Thyroid gland (tissue), 4 donors: Measurements from ENCODE around the gene TSC22D1. TPM values are rescaled to one million over a fixed set of nuclear protein-coding genes. Genes with fewer than 3 reads are reported as not detected.

Experiments used
- DNase-seq, 2 donors: peaks; one replicate each; pipeline ENCODE4 v3.0.0-alpha.2; 2019
- H3K27ac ChIP-seq, 3 donors: fragments of 200-600 bp; sonication (generic); 1 replicate in 2 of 3; 2 replicates in 1 of 3; pipeline ENCODE4 v1.5.1; 2016 to 2019; ENCODE audit warnings: mild to moderate bottlenecking in 1 of 3, moderate library complexity in 1 of 3
- H3K27me3 ChIP-seq: fragments of 200-600 bp; sonication (generic); one replicate; pipeline ENCODE4 v1.5.1; 2019
- H3K36me3 ChIP-seq, 2 donors: fragments of 200-600 bp; sonication (generic); one replicate each; pipeline ENCODE4 v1.5.1; 2016 to 2019
- H3K4me1 ChIP-seq, 2 donors: fragments of 200-600 bp; sonication (generic); one replicate each; pipeline ENCODE4 v1.5.1; 2017 to 2019
- H3K4me3 ChIP-seq, 3 donors: fragments of 200-600 bp; sonication (generic); replicated peaks in 1 of 3; 1 replicate in 2 of 3; 2 replicates in 1 of 3; pipeline ENCODE4 v1.5.1; 2016; ENCODE audit warnings: mild to moderate bottlenecking in 1 of 3
- H3K9me3 ChIP-seq: fragments of 200-600 bp; sonication (generic); one replicate; pipeline ENCODE4 v1.5.1; 2017
- POLR2A ChIP-seq, 2 donors: fragments of 450-650 bp; IDR thresholded peaks; one replicate each; pipeline ENCODE4 v1.6.1; 2017; ENCODE audit warnings: antibody characterized with exemption in 2 of 2, mild to moderate bottlenecking in 2 of 2, moderate library complexity in 1 of 2
- WGBS, 2 donors: methylation state at CpG; one replicate each; pipeline ENCODE4 v1.1.5; 2017; 5-methylcytosine and 5-hydroxymethylcytosine counted together
- intact Hi-C: fragments of 100-400 bp; cut with DNase I; formaldehyde crosslinking; loops from one replicate; pipeline ENCODE4 v1.15.1; 2023
- total RNA-seq, 4 donors: library from RNA; depleted of rRNA; stranded (reverse); fragments of >200 nt; gene quantifications; one replicate each; pipeline ENCODE4 v1.2.3, GENCODE V29; 2016
- TF ChIP-seq, protein P1 (sequence below), 6 experiments: fragments of 200-600 bp in 3 of 6; fragments of 450-650 bp in 3 of 6; sonication (generic) in 3 of 6; IDR thresholded peaks; one replicate each; pipeline ENCODE4 v1.5.1; 2016 to 2019; ENCODE audit warnings: antibody characterized with exemption in 6 of 6, mild to moderate bottlenecking in 2 of 6, inconsistent platforms in 1 of 6, moderate library complexity in 1 of 6

The TSC22D1 gene
- total RNA-seq, 4 donors from 2014 or later, result 78.0 to 103 (median 90.5) TPM

DNA sequence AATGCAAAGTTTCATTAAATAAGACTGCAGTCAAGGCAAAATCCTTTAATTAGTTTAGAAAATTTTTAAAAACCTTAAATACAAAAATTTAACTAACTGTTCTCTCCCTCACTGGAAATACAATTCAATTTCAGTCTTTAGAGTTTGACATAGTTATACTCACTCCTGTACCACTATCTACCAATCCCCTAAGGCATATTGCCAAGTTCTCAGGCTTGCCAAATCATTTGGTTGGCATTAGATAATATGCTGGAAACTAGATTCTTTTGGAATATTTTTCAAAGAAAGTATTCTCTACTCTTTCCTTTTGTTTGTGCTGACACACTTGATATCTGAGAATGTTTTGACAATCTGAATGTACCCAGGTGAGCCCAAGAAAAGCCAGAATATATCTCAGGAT, 77.2 kb downstream of the TSC22D1 start:
- DNase-seq, result peak; percentile 32 to 48
- intact Hi-C loops, result loop anchor here (10.0 kb wide), 1 partner anchor 76 kb away; the partner anchor contains the start of gene TSC22D1
- peak overlapping the region in 1 of 3 donors; percentile 34 for H3K27ac ChIP-seq
- no peak overlapping the region for H3K4me3 ChIP-seq
- H3K27me3 ChIP-seq, result no peaks in the 10 kb centered on the region
- TF ChIP-seq POLR2A (IDR thresholded peaks at IDR 0.05), result no peak
- TF ChIP-seq, protein P1, sequence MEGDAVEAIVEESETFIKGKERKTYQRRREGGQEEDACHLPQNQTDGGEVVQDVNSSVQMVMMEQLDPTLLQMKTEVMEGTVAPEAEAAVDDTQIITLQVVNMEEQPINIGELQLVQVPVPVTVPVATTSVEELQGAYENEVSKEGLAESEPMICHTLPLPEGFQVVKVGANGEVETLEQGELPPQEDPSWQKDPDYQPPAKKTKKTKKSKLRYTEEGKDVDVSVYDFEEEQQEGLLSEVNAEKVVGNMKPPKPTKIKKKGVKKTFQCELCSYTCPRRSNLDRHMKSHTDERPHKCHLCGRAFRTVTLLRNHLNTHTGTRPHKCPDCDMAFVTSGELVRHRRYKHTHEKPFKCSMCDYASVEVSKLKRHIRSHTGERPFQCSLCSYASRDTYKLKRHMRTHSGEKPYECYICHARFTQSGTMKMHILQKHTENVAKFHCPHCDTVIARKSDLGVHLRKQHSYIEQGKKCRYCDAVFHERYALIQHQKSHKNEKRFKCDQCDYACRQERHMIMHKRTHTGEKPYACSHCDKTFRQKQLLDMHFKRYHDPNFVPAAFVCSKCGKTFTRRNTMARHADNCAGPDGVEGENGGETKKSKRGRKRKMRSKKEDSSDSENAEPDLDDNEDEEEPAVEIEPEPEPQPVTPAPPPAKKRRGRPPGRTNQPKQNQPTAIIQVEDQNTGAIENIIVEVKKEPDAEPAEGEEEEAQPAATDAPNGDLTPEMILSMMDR (IDR thresholded peaks at IDR 0.05), result no peak
- H3K4me1 ChIP-seq, result peaks cover 8 to 10% of the 10 kb centered on the region in 2 donors
- no peaks in the 10 kb centered on the region for H3K36me3 ChIP-seq
- H3K9me3 ChIP-seq, result no peaks in the 10 kb centered on the region

DNA sequence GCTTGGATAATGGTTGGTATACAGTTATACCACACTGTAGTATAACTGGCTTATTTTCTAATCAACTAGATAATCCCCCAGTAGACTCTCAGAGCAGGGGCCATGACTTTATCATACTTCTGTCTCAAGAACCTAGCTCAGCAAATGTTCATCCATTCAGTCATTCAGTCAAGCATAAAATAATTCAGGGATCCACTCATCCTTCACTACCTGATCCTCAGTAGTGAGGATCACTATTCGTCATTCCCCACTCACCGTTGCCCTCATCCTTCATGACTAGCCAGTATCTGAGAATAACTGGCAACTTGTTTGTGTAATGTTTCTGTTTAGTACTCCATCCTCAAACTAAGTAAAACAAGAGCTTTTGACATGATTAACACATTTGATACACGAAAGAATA, 77.6 kb downstream of the TSC22D1 start:
- intact Hi-C loops, result loop anchor here (10.0 kb wide), 1 partner anchor 76 kb away; the partner anchor contains the start of gene TSC22D1

DNA sequence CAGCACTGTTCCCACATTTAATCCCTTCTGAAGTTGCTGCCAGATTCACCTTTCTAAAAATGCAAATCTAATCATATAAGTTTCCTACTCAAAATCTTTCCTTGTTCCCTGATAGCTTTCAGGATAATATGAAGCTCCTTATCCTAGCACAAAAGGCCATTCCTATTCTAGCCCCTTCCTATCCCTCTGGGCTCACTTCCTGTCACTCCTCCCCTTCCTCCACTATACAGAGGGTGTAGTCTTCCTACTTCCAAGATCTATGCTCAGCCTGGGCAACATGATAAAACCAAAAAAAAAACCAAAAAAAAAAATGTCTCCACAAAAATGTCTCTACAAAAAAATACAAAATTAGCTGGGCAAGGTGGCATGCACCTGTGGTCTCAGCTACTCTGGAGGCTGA, 78.3 kb downstream of the TSC22D1 start:
- H3K36me3 ChIP-seq, result no peaks in the 10 kb centered on the region
- no peak overlapping the region for H3K4me3 ChIP-seq
- no peak for TF ChIP-seq POLR2A (IDR thresholded peaks at IDR 0.05)
- TF ChIP-seq, protein P1 (IDR thresholded peaks at IDR 0.05), result no peak
- intact Hi-C loops, result loop anchor here (10.0 kb wide), 1 partner anchor 77 kb away; the partner anchor contains the start of gene TSC22D1
- no peaks in the 10 kb centered on the region for H3K27me3 ChIP-seq
- H3K4me1 ChIP-seq, result peaks cover 8 to 10% of the 10 kb centered on the region in 2 donors
- no peak overlapping the region for H3K27ac ChIP-seq
- DNase-seq, result no peak
- H3K9me3 ChIP-seq, result no peaks in the 10 kb centered on the region

More for the DNA sequence above, 77.6 kb downstream of the TSC22D1 start:
- WGBS, 2 donors, result 67 to 71% methylated on average over 3 of the region's 3 CpGs
- DNase-seq, result no peak
- H3K4me1 ChIP-seq, result peaks cover 8 to 10% of the 10 kb centered on the region in 2 donors
- H3K9me3 ChIP-seq, result no peaks in the 10 kb centered on the region
- H3K27me3 ChIP-seq, result no peaks in the 10 kb centered on the region
- TF ChIP-seq, protein P1 (IDR thresholded peaks at IDR 0.05), result no peak
- TF ChIP-seq POLR2A (IDR thresholded peaks at IDR 0.05), result no peak
- no peak overlapping the region for H3K4me3 ChIP-seq
- no peaks in the 10 kb centered on the region for H3K36me3 ChIP-seq
- H3K27ac ChIP-seq, result no peak overlapping the region

DNA sequence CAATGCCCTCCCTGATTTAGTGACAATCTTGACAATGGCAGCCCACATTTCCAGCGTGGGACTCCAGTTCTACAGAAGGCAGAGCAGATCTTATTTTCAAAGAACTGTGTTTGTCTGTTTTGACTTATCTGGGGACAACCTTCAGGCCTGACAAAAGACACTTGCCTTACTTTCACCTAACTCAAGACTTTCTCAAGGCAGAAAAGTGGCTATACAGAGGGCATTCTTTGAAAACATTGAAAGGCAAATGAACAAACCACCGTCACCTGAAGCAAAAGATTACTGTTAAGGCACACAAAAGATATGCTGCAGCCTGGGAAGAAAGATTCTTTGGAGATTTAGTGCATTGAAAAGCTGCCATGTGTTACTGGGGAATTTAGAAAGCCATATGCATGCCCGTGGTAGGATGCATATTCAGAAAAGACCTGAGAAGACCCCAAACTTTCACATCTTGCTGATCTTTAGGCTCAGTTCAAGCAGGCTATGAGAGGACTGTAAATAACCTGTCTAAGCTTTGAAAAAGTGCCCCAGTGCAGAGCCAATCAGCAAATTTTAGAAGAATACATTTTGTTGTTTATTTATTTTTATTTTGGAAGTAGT, 82.8 kb downstream of the TSC22D1 start:
- no peak overlapping the region for H3K27ac ChIP-seq
- no peak for TF ChIP-seq POLR2A (IDR thresholded peaks at IDR 0.05)
- TF ChIP-seq, protein P1 (IDR thresholded peaks at IDR 0.05), result no peak
- H3K9me3 ChIP-seq, result no peaks in the 10 kb centered on the region
- H3K27me3 ChIP-seq, result no peaks in the 10 kb centered on the region
- H3K4me1 ChIP-seq, result peaks cover 0 to 2% of the 10 kb centered on the region in 2 donors
- WGBS, 2 donors, result 79 to 88% methylated on average over 3 of the region's 3 CpGs
- DNase-seq, result no peak
- no peaks in the 10 kb centered on the region for H3K36me3 ChIP-seq
- intact Hi-C loops, result loop anchor here (10.0 kb wide), 1 partner anchor 81 kb away; the partner anchor contains the start of gene TSC22D1
- H3K4me3 ChIP-seq, result no peak overlapping the region

DNA sequence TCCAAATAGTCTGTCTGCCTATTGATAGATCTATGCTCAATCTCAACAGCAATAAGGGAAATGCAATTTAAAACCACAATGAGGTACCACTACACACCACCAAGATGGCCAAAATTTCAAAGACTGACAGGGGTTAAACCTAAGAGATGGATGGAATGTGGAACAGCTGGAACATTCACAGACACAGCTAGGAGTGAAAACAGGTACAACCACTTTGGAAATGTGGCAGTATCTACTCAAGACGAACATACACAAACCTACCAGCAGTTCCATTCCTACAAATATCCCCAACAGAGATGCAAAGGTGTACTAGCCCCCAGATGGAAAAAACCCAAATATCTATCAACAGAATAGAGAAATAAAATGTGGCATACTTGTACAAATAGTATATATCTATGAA, 86.4 kb downstream of the TSC22D1 start:
- Histone ChIP-seq H3K36me3 (no peaks in the 10 kb centered on the region), H3K4me1 (no peaks in the 10 kb centered on the region), H3K4me3 (no peak overlapping the region), H3K9me3 (no peaks in the 10 kb centered on the region), H3K27ac (no peak overlapping the region), H3K27me3 (no peaks in the 10 kb centered on the region)
- no peak for TF ChIP-seq POLR2A (IDR thresholded peaks at IDR 0.05)
- TF ChIP-seq, protein P1 (IDR thresholded peaks at IDR 0.05), result no peak
- intact Hi-C loops, result loop anchor here (10.0 kb wide), 1 partner anchor 85 kb away; the partner anchor contains the start of gene TSC22D1
- DNase-seq, result no peak
- WGBS, 2 donors, result 57 to 73% methylated on average over 1 of the region's 1 CpG
